Measurements from ENCODE around the gene SWI5. TPM values are rescaled to one million over a fixed set of nuclear protein-coding genes. Genes with fewer than 3 reads are reported as not detected.

SWI5 gene
- total RNA-seq, 1 experiment from 2014 or later, result 25.4 TPM

GRCh38 chr9:128298535-128299482 is 22.7 kb downstream of the SWI5 start:
- no peaks in the 10 kb centered on the region for H3K9me3 ChIP-seq (replicated peaks)
- no peak overlapping the region for H3K27ac ChIP-seq
- H3K4me3 ChIP-seq, result no peak overlapping the region
- no peaks in the 10 kb centered on the region for H3K27me3 ChIP-seq (replicated peaks)
- no peaks in the 10 kb centered on the region for H3K36me3 ChIP-seq
- DNase-seq (ENCODE audit: low read depth in 1 of 2, low spot score in 2 of 2), result no peak
- peaks cover 10% of the 10 kb centered on the region for H3K4me1 ChIP-seq (replicated peaks)

GRCh38 chr9:128304136-128304970 is 28.3 kb downstream of the SWI5 start:
- no peaks in the 10 kb centered on the region for H3K9me3 ChIP-seq (replicated peaks)

DNA sequence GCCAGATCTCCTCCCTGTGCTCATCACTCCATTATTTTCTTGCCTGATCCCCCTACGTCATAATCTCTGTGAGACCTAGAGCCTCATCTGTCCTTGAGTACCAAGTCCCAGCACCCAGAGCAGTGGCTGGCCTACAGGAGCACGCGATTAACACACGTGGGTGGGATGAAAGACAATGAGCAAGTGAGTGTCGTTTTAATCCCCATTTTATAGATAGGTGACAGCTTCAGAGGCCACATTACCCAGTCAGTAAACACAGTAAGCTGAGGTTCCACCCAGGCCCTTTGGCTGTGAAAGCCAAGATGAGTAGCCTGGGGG is 28.9 kb downstream of the SWI5 start:
- H3K4me3 ChIP-seq, result no peak overlapping the region
- no peaks in the 10 kb centered on the region for H3K27me3 ChIP-seq (replicated peaks)
- H3K4me1 ChIP-seq (replicated peaks), result peaks cover 26% of the 10 kb centered on the region
- DNase-seq (ENCODE audit: low read depth in 1 of 2, low spot score in 2 of 2), result no peak
- H3K27ac ChIP-seq, result no peak overlapping the region
- H3K36me3 ChIP-seq, result peaks cover 17% of the 10 kb centered on the region
- H3K9me3 ChIP-seq (replicated peaks), result no peaks in the 10 kb centered on the region

More at GRCh38 chr9:128304136-128304970, 28.3 kb downstream of the SWI5 start:
- peaks cover 26% of the 10 kb centered on the region for H3K4me1 ChIP-seq (replicated peaks)
- H3K4me3 ChIP-seq, result no peak overlapping the region
- H3K27ac ChIP-seq, result no peak overlapping the region
- H3K27me3 ChIP-seq (replicated peaks), result no peaks in the 10 kb centered on the region
- H3K36me3 ChIP-seq, result peaks cover 11% of the 10 kb centered on the region
- DNase-seq (ENCODE audit: low read depth in 1 of 2, low spot score in 2 of 2), result no peak

- H3K9me3 ChIP-seq (replicated peaks), result no peaks in the 10 kb centered on the region
- no peak overlapping the region for H3K4me3 ChIP-seq
- no peak overlapping the region for H3K27ac ChIP-seq
- peaks cover 35% of the 10 kb centered on the region for H3K36me3 ChIP-seq
- H3K27me3 ChIP-seq (replicated peaks), result no peaks in the 10 kb centered on the region
- DNase-seq (ENCODE audit: low read depth in 1 of 2, low spot score in 2 of 2), result no peak
- peaks cover 26% of the 10 kb centered on the region for H3K4me1 ChIP-seq (replicated peaks)
These were observed 33.5 kb downstream of the SWI5 start for GRCh38 chr9:128309551-128309950.

- no peaks in the 10 kb centered on the region for H3K27me3 ChIP-seq (replicated peaks)
- no peak overlapping the region for H3K27ac ChIP-seq
- peaks cover 41% of the 10 kb centered on the region for H3K36me3 ChIP-seq
- H3K4me1 ChIP-seq (replicated peaks), result peaks cover 26% of the 10 kb centered on the region
- H3K4me3 ChIP-seq, result no peak overlapping the region
- no peak for DNase-seq (ENCODE audit: low read depth in 1 of 2, low spot score in 2 of 2)
- H3K9me3 ChIP-seq (replicated peaks), result no peaks in the 10 kb centered on the region
These were observed 34.4 kb downstream of the SWI5 start for GRCh38 chr9:128310461-128310860.

DNA sequence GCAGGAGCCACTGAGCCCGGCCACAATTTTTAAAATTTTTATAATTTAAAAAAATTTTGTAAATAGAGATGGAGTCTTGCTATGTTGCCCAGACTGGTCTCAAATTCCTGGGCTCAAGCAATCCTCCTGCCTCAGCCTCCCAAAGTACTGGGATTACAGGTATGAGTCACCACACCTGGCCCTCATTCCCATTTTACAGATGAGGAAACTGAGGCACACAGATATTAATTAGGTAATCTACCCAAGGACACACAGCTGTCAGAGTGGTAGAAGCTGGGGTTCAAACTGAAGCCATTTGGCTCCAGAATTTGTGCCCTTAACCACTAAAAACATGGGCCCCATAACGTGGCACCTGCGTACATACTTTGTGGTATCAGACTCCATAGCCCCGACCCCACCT is 38.6 kb downstream of the SWI5 start:
- no peaks in the 10 kb centered on the region for H3K9me3 ChIP-seq (replicated peaks)
- H3K4me1 ChIP-seq (replicated peaks), result no peaks in the 10 kb centered on the region
- H3K36me3 ChIP-seq, result peaks cover 47% of the 10 kb centered on the region
- DNase-seq (ENCODE audit: low read depth in 1 of 2, low spot score in 2 of 2), result no peak
- H3K27me3 ChIP-seq (replicated peaks), result no peaks in the 10 kb centered on the region
- H3K4me3 ChIP-seq, result no peak overlapping the region
- H3K27ac ChIP-seq, result no peak overlapping the region

DNA sequence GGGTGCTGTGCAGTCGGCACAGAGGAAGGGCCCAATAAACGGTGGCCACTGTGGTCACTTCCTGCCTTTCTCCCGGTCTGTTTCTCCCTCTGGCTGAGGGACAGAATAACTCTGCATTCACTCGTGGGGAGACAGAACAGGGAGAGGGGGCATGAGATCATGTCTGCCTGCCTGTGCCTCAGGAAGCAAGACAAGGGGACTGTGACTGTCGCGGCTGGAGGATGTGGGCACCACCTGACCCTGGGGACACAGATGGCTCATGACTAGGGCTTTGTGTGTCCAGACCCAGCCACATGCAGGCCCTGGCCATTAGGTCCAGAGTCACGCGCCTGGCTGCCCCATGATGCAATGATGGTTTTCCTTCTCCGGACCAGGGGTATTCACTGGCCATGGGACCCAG is 40.3 kb downstream of the SWI5 start:
- H3K27me3 ChIP-seq (replicated peaks), result no peaks in the 10 kb centered on the region
- H3K4me1 ChIP-seq (replicated peaks), result peaks cover 2% of the 10 kb centered on the region; the same call in 1 of the 2 replicates
- no peak for DNase-seq (ENCODE audit: low read depth in 1 of 2, low spot score in 2 of 2)
- no peak overlapping the region for H3K27ac ChIP-seq
- peaks cover 37% of the 10 kb centered on the region for H3K36me3 ChIP-seq
- H3K4me3 ChIP-seq, result no peak overlapping the region
- H3K9me3 ChIP-seq (replicated peaks), result no peaks in the 10 kb centered on the region

- DNase-seq (ENCODE audit: low read depth in 1 of 2, low spot score in 2 of 2), result no peak
These were observed 41.6 kb downstream of the SWI5 start for GRCh38 chr9:128317629-128318028.

DNA sequence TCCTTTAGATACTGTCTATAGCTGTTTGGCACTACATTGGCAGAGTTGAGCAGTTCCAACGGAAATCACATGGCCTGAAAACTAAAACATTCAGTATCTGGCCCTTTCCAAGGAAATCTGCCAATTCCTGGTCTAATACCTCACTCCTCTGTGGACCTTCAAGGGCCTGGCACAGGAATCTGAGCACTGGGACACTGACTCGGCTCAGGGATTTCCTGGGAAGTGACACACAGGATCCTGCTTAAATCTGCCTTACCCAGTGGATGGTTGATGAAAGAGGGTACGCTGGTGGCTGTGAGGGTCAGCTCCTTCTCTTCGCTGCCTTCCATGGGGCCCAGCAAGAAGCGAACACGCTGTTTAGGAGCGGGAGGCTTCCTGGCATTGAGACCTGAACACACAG is 45.3 kb downstream of the SWI5 start:
- H3K4me3 ChIP-seq, result peak overlapping the region; percentile 80
- H3K27ac ChIP-seq, result no peak overlapping the region
- DNase-seq (ENCODE audit: low read depth in 1 of 2, low spot score in 2 of 2), result no peak

More at GRCh38 chr9:128317629-128318028, 41.6 kb downstream of the SWI5 start:
- H3K4me3 ChIP-seq, result no peak overlapping the region
- H3K36me3 ChIP-seq, result peaks cover 36% of the 10 kb centered on the region
- no peaks in the 10 kb centered on the region for H3K27me3 ChIP-seq (replicated peaks)
- peaks cover 3% of the 10 kb centered on the region; the same call in 1 of the 2 replicates for H3K4me1 ChIP-seq (replicated peaks)
- no peaks in the 10 kb centered on the region for H3K9me3 ChIP-seq (replicated peaks)
- H3K27ac ChIP-seq, result no peak overlapping the region

GRCh38 chr9:128321879-128322403 is 45.9 kb downstream of the SWI5 start:
- Histone ChIP-seq H3K27ac (no peak overlapping the region), H3K9me3 (replicated peaks) (no peaks in the 10 kb centered on the region), H3K4me1 (replicated peaks) (peaks cover 10% of the 10 kb centered on the region), H3K27me3 (replicated peaks) (no peaks in the 10 kb centered on the region), H3K4me3 (peak overlapping the region; percentile 80), H3K36me3 (peaks cover 35% of the 10 kb centered on the region)
- DNase-seq (ENCODE audit: low read depth in 1 of 2, low spot score in 2 of 2), result no peak

More for the DNA sequence above, 45.3 kb downstream of the SWI5 start:
- Histone ChIP-seq H3K27me3 (replicated peaks) (no peaks in the 10 kb centered on the region), H3K36me3 (peaks cover 40% of the 10 kb centered on the region), H3K4me1 (replicated peaks) (peaks cover 10% of the 10 kb centered on the region), H3K9me3 (replicated peaks) (no peaks in the 10 kb centered on the region)

DNA sequence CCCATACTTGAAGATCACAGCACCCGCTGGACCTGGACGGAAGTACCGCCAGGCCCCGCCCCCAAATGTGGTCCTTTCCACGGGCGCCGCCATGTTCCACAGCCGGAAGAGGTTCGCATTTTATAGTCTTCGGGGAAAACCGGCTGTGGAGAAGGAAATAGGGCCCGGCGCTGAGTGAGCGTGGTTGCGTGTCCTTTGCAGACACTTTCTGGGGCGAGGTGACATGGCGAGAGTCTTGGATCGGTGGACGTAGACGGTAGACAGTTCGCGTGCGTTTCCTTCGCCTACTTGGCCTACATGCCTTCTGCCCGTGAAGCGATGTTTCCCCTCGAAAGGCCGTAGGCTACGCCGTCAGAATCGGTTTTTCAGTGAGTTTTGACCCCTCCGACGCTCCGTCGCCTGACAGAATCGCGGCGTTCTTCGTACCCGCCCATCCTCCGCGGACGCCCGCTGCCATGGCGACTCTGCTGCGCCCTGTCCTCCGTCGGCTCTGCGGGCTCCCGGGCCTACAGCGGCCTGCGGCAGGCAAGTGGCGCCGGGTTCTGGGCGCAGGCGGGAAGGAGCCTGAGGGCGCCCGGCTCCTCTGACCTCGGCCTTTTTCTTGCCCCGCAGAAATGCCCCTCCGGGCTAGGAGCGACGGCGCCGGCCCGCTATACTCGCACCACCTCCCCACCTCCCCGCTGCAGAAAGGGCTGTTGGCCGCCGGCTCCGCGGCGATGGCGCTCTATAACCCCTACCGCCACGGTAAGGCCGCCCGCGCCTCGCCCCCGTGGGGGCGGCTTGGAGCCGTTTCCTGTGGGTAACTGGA is 46.5 kb downstream of the SWI5 start, which contains the start of the genes COQ4 and TRUB2:
TSS of gene COQ4 (plus strand) at position 436 of the 808 bp plus-strand sequence. CDS start at position 456, 20 bp downstream.
TSS of gene TRUB2 (minus strand) at position 44 of the 808 bp plus-strand sequence. CDS start at position 5, 39 bp downstream.
- DNase-seq (ENCODE audit: low read depth in 1 of 2, low spot score in 2 of 2), result peak; percentile 92 to 97
- H3K27ac ChIP-seq, result peak within 1 kb of the TSS; percentile 73
- H3K9me3 ChIP-seq (replicated peaks), result no peaks in the 10 kb centered on the region
- H3K27me3 ChIP-seq (replicated peaks), result no peaks in the 10 kb centered on the region
- H3K36me3 ChIP-seq, result peaks cover 28% of the 10 kb centered on the region
- peaks cover 10% of the 10 kb centered on the region for H3K4me1 ChIP-seq (replicated peaks)
- H3K4me3 ChIP-seq, result peak within 1 kb of the TSS; percentile 80

GRCh38 chr9:128323212-128323730 is 47.2 kb downstream of the SWI5 start:
- H3K27ac ChIP-seq, result peak overlapping the region; percentile 73

DNA sequence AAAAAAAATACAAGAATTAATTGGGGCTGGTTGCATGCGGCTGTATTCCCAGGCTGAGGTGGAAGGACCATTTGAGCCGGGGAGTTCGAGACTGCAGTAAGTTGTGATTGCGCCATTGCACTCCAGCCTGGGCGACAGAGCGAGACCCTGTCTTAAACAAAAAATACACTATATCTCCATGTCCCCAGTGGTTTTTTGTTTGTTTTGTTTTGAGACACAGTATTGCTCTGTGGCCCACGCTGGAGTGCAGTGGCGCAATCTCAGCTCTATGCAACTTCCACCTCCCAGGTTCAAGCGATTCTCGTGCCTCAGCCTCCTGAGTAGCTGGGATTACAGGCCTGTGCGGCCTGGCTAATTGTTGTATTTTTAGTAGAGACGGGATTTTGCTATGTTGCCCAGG is 47.7 kb downstream of the SWI5 start:
- Histone ChIP-seq H3K4me1 (replicated peaks) (peaks cover 10% of the 10 kb centered on the region), H3K27ac (no peak overlapping the region), H3K27me3 (replicated peaks) (no peaks in the 10 kb centered on the region), H3K9me3 (replicated peaks) (no peaks in the 10 kb centered on the region), H3K36me3 (peaks cover 23% of the 10 kb centered on the region), H3K4me3 (peak overlapping the region; percentile 80)
- DNase-seq (ENCODE audit: low read depth in 1 of 2, low spot score in 2 of 2), result no peak

More at GRCh38 chr9:128323212-128323730, 47.2 kb downstream of the SWI5 start:
- no peak for DNase-seq (ENCODE audit: low read depth in 1 of 2, low spot score in 2 of 2)
- no peaks in the 10 kb centered on the region for H3K9me3 ChIP-seq (replicated peaks)
- peak overlapping the region; percentile 80 for H3K4me3 ChIP-seq
- no peaks in the 10 kb centered on the region for H3K27me3 ChIP-seq (replicated peaks)
- peaks cover 23% of the 10 kb centered on the region for H3K36me3 ChIP-seq
- H3K4me1 ChIP-seq (replicated peaks), result peaks cover 10% of the 10 kb centered on the region

Measured in SJSA1 (cell line).